ENCODE data around the gene MTCH1. TPM values are rescaled to one million over a fixed set of nuclear protein-coding genes. Genes with fewer than 3 reads are reported as not detected.

Gene MTCH1
- total RNA-seq, 1 donor from 2014 or later: 163 TPM

DNA sequence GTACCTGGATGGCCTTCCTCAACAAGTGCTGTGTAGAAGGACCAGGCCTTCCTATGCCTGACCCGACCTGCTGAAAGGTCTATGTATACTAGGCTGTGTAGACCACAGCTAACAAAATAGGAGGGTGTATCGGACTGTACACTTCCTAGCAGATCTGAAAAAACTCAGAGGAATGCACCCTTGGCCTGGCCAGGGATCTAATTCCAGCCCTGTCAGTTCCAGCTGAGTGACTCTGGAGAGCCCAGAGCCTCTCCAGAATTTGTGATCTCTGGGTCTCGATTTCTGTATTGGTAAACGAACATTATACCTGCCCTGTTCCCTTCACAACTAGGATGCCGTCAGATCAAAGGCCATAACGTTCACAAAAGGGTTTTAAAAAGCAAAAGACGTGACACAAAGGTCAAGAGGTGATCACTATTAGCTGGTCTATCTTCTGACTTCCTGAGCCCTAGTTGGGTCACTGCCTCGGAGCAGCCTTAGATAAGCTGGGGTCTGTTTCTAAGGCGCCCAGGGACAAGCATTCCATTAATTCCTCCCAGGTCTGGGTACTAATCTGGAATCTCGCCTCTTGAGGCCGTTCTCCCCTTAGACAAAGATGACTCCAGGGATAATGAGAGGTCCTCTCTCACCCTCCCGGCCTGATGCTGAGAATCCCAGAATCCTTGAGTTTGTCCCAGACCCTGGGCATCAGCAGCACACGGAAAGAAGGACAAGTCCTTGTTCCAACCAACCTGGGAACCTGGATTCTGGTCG is 13.9 kb downstream of the MTCH1 start:
- no peaks in the 10 kb centered on the region for H3K9me3 Mint-ChIP-seq
- peaks cover 23% of the 10 kb centered on the region for H3K36me3 Mint-ChIP-seq
- TF ChIP-seq CTCF (conservative IDR thresholded peaks at IDR 0.05): no peak

GRCh38 chr6:36970892-36971842 is 14.8 kb downstream of the MTCH1 start:
- DNase-seq (ENCODE audit: extremely low spot score, unreplicated experiment): no peak
- no peak overlapping the region for H3K4me3 Mint-ChIP-seq
- no peak for TF ChIP-seq CTCF (conservative IDR thresholded peaks at IDR 0.05)
- H3K27me3 Mint-ChIP-seq: no peaks in the 10 kb centered on the region
- no peaks in the 10 kb centered on the region for H3K4me1 Mint-ChIP-seq (ENCODE audit: unreplicated experiment)
- no peak overlapping the region for H3K27ac Mint-ChIP-seq
- peaks cover 27% of the 10 kb centered on the region for H3K36me3 Mint-ChIP-seq
- H3K9me3 Mint-ChIP-seq: no peaks in the 10 kb centered on the region

More for the DNA sequence above, 13.9 kb downstream of the MTCH1 start:
- Mint-ChIP-seq H3K4me3 (no peak overlapping the region), H3K27me3 (no peaks in the 10 kb centered on the region), H3K27ac (no peak overlapping the region), H3K4me1 (ENCODE audit: unreplicated experiment) (no peaks in the 10 kb centered on the region)
- DNase-seq (ENCODE audit: extremely low spot score, unreplicated experiment): no peak

DNA sequence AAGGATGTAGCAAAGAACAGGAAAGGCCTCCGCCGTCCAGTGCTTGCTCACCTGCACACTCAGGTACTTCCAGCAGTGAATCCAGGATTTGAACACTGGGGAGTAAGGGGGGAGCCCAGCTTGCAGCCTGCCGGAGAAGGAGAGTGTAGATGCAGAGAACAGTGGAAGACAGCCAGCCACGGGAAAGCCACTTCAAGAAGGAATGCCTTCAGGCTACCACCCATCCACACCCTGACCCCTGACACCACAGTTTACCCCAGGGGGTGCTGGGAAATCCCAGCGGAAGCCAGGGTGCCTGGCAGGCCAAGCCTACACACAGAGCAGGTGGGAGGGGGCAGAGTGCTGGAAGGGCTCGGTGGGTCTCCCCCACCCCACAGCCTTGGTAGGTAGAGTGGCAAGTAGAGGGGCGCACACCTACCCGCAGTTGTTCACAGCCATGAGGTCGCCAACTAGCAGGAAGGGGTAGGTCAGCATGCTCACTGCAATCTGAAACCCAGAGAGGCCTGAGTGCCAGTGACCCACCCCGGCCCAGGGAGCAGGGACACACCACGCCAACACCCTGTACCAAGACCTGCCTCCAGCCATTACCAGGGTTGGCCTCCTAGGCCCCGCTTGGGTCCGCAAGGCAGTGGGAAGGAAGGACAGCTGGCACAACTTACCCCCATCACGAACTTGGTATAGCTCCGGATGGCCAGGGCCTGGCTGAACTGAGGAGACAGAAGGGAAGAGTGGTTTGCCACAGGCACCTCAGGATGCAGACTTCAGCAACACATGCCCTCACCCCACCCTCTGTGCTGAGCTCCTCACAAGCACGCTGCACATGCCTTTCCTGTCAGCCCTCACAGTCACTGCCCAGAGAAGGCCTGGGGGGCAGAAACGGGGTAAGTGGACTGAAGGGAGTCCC is 15.8 kb downstream of the MTCH1 start:
- H3K9me3 Mint-ChIP-seq: no peaks in the 10 kb centered on the region
- no peak overlapping the region for H3K4me3 Mint-ChIP-seq
- no peaks in the 10 kb centered on the region for H3K27me3 Mint-ChIP-seq
- no peaks in the 10 kb centered on the region for H3K4me1 Mint-ChIP-seq (ENCODE audit: unreplicated experiment)
- TF ChIP-seq CTCF (conservative IDR thresholded peaks at IDR 0.05): no peak
- H3K36me3 Mint-ChIP-seq: peaks cover 26% of the 10 kb centered on the region
- peak overlapping the region; percentile 62 for H3K27ac Mint-ChIP-seq
- no peak for DNase-seq (ENCODE audit: extremely low spot score, unreplicated experiment)

DNA sequence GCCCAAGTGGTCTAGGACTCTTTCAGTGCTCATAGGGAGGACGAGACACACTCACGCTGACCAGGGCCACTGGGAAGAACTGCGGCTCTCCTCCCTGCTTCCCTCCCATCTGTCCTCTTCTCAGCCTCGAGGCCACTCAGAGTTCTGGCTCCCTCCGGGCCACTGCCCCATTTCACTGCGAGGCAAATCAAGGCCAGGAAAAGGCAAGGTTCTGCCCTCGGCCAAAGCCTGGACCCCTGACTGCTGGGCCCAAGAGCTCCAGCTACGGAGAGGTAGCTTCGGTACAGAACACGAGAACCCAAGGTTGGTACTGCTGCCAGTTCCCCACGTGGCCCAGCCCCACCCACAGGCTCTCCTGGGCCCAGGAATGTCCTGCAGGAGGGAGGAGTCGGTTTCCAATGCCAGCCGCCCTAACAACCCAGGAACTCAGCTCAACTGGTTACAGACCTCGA is 16.7 kb downstream of the MTCH1 start:
- no peak overlapping the region for H3K4me3 Mint-ChIP-seq
- H3K27ac Mint-ChIP-seq: no peak overlapping the region
- H3K9me3 Mint-ChIP-seq: no peaks in the 10 kb centered on the region
- no peaks in the 10 kb centered on the region for H3K4me1 Mint-ChIP-seq (ENCODE audit: unreplicated experiment)
- peaks cover 23% of the 10 kb centered on the region for H3K36me3 Mint-ChIP-seq
- TF ChIP-seq CTCF (conservative IDR thresholded peaks at IDR 0.05): no peak
- no peak for DNase-seq (ENCODE audit: extremely low spot score, unreplicated experiment)
- no peaks in the 10 kb centered on the region for H3K27me3 Mint-ChIP-seq
